Thoracic aorta (tissue), 2 donors: ENCODE results near the gene FZD10. TPM values are rescaled to one million over a fixed set of nuclear protein-coding genes. Genes with fewer than 3 reads are reported as not detected.

Experiments used
- ATAC-seq: fragments of 150-250 bp; one replicate; pipeline ENCODE4 v1.8.0; 2017; ENCODE audit warnings: low read depth; ENCODE audit not compliant: insufficient number of reproducible peaks, low FRiP score
- DNase-seq: peaks from one replicate; pipeline ENCODE4 v3.0.0-alpha.2; 2020; ENCODE audit warnings: low spot score
- H3K27ac ChIP-seq, 2 donors: fragments of 200-600 bp; sonication (generic); 1 replicate in 1 of 2; 2 replicates in 1 of 2; pipeline ENCODE4 v1.5.1; 2016; ENCODE audit warnings: mild to moderate bottlenecking in 2 of 2, moderate library complexity in 2 of 2
- H3K27me3 ChIP-seq: fragments of 200-600 bp; sonication (generic); replicated peaks from 2 replicates; pipeline ENCODE4 v1.6.0; 2016; ENCODE audit warnings: mild to moderate bottlenecking; ENCODE audit not compliant: insufficient read depth
- H3K36me3 ChIP-seq: fragments of 200-600 bp; sonication (generic); one replicate; pipeline ENCODE4 v1.5.1; 2016
- H3K4me1 ChIP-seq, 2 donors: fragments of 200-600 bp; sonication (generic); 1 replicate in 1 of 2; 2 replicates in 1 of 2; pipeline versions ENCODE4 v1.5.1 to v1.6.0; 2016; ENCODE audit warnings: low read depth in 2 of 2, mild to moderate bottlenecking in 1 of 2; ENCODE audit not compliant: control insufficient read depth in 1 of 2
- H3K4me3 ChIP-seq: fragments of 200-600 bp; sonication (generic); 2 replicates; pipeline ENCODE4 v1.5.1; 2016; ENCODE audit warnings: mild to moderate bottlenecking
- H3K9me3 ChIP-seq: fragments of 200-600 bp; sonication (generic); 2 replicates; pipeline ENCODE4 v1.5.1; 2016
- total RNA-seq, 2 donors: library from RNA; depleted of rRNA; stranded (reverse); fragments of >200 nt; gene quantifications; one replicate each; pipeline versions ENCODE4 v1.1.0 to v1.2.3, GENCODE V29; 2016
- TF ChIP-seq, protein P1 (sequence below): fragments of 200-600 bp; sonication (generic); IDR thresholded peaks from one replicate; pipeline ENCODE4 v1.5.1; 2019; ENCODE audit warnings: antibody characterized with exemption

Gene FZD10
- total RNA-seq, 2 donors from 2014 or later = 0.68 to 2.8 TPM

DNA sequence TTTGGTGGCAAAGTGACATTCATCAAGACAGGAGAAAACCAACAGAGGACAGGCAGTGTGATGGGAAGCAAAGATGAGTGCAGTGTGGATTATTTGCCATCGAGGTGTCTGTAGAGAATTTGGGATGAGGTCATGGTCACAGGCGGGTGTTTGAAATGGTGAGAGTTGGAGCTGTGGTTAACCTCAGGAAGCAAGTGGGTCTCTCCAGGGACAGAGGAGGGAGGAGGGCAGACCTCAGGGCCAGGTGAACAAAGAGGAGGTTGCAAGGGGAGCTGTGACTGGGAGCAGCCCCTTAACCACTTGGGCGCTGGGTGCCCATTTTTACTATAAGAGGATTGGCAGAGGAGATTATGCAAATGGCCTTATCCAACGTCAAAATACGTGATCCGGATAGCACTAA is 7.0 kb downstream of the FZD10 start:
- Histone ChIP-seq H3K36me3 (no peaks in the 10 kb centered on the region), H3K27me3 (no peaks in the 10 kb centered on the region), H3K4me3 (no peak overlapping the region), H3K27ac (no peak overlapping the region), H3K4me1 (no peaks in the 10 kb centered on the region), H3K9me3 (no peaks in the 10 kb centered on the region)
- DNase-seq (no peak), ATAC-seq (no peak)
- TF ChIP-seq, protein P1, sequence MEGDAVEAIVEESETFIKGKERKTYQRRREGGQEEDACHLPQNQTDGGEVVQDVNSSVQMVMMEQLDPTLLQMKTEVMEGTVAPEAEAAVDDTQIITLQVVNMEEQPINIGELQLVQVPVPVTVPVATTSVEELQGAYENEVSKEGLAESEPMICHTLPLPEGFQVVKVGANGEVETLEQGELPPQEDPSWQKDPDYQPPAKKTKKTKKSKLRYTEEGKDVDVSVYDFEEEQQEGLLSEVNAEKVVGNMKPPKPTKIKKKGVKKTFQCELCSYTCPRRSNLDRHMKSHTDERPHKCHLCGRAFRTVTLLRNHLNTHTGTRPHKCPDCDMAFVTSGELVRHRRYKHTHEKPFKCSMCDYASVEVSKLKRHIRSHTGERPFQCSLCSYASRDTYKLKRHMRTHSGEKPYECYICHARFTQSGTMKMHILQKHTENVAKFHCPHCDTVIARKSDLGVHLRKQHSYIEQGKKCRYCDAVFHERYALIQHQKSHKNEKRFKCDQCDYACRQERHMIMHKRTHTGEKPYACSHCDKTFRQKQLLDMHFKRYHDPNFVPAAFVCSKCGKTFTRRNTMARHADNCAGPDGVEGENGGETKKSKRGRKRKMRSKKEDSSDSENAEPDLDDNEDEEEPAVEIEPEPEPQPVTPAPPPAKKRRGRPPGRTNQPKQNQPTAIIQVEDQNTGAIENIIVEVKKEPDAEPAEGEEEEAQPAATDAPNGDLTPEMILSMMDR = no peak

DNA sequence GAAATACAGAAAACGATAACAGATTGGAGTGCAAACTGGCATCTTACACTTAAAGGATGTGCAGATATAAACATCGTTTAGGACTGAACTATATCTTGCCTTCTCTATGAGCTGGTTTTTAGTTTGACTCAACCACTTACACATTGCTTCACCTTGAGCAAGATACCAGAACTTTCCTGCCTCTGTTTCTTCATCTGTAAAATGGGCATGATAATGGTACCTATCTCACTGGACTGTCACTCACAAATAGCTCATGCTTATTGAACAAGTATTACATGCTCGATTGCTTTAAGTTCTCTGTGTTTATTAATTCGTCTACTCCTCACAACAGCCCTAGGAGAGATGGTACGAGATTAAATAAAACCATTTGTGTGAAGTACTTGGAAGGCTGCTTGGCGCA is 7.7 kb downstream of the FZD10 start:
- no peaks in the 10 kb centered on the region for H3K27me3 ChIP-seq
- TF ChIP-seq, protein P1 = no peak
- DNase-seq = no peak

DNA sequence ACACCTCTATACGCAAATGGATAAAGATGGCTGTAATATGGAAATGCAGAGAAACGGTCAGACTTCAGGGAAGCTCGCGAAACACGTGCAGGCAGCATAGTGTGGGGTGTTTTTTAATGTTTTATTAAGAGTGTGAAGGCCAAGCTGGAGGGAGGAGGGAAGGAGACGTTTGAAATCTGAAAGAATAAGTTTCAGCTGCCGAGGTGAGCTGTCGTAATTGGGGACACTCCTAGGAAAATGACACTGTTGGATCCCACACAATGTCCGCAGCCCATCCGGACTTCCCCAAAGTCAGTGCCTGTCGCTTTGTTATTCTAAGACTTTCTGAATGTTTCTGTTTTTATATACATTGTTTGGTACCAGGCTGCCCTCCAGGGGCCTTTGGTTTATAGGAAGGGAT is 8.3 kb downstream of the FZD10 start:
- no peak for DNase-seq
- ATAC-seq = no peak
- no peaks in the 10 kb centered on the region for H3K9me3 ChIP-seq
- TF ChIP-seq, protein P1 = no peak
- H3K4me1 ChIP-seq = no peaks in the 10 kb centered on the region
- H3K27ac ChIP-seq = no peak overlapping the region
- no peaks in the 10 kb centered on the region for H3K36me3 ChIP-seq
- no peaks in the 10 kb centered on the region for H3K27me3 ChIP-seq
- no peak overlapping the region for H3K4me3 ChIP-seq

More for the DNA sequence above, 7.7 kb downstream of the FZD10 start:
- Histone ChIP-seq H3K36me3 (no peaks in the 10 kb centered on the region), H3K4me3 (no peak overlapping the region), H3K27ac (no peak overlapping the region), H3K4me1 (no peaks in the 10 kb centered on the region), H3K9me3 (no peaks in the 10 kb centered on the region)
- no peak for ATAC-seq

DNA sequence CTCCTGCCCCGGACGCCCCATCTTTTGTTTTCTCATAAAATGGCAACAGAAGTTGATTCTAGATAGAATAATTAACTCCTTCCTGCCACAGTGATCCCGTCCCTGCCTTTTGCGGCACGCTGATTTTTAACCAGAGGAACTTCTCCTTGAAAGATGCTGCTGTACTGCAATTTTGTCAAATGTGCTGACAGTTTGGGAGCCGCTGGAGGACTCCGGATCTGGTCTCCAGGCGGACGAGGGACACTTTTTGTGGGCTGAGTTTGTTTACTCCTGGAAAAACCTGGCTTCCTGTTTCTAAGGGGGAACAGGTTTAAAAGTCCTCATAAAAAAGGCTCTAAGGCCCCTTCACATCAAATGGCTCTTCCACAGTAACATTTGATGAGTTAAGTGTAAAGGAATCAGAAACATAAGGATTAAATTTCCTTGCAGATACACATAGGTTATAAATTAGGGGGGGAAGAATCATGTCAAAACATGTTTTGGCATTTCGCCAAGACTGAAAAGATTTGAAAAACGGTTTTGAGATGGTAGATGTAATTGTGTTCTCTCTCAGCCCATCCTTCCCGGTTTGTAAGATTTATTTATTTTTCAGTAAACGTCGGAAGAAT is 15.5 kb downstream of the FZD10 start:
- H3K27me3 ChIP-seq = no peaks in the 10 kb centered on the region
- DNase-seq = no peak
- no peak overlapping the region for H3K4me3 ChIP-seq
- ATAC-seq = no peak
- no peaks in the 10 kb centered on the region for H3K4me1 ChIP-seq
- H3K27ac ChIP-seq = no peak overlapping the region
- peaks cover 4% of the 10 kb centered on the region for H3K9me3 ChIP-seq
- H3K36me3 ChIP-seq = no peaks in the 10 kb centered on the region
- TF ChIP-seq, protein P1 = no peak

DNA sequence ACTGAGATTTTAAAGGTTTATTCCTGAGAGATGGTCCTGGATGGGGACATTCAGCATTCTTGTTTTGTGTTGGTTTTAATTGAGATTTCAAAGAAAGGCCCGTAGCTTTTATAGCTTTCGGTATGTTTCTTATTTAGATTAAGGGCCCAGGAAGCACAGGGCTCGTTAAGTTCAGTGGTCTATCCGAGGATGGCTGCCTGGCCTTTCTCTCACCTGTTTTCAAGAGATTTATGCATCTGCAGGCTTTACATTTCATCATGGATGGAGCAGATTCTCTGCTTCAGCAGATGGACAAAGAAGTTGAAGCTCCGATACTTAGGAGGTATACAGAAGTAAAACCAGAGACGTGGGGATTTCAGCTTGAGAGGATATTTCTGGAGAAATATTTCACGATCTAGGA is 16.0 kb downstream of the FZD10 start:
- Histone ChIP-seq H3K4me3 (no peak overlapping the region), H3K4me1 (no peaks in the 10 kb centered on the region), H3K36me3 (no peaks in the 10 kb centered on the region), H3K27me3 (no peaks in the 10 kb centered on the region), H3K27ac (no peak overlapping the region), H3K9me3 (peaks cover 4% of the 10 kb centered on the region)
- TF ChIP-seq, protein P1 = no peak
- DNase-seq (no peak), ATAC-seq (no peak)
